Left lobe of liver (tissue), 2 donors: ENCODE data around the gene PRR32. TPM values are rescaled to one million over a fixed set of nuclear protein-coding genes. Genes with fewer than 3 reads are reported as not detected.
"Not testable (repeated sequence)": the region's sequence is repeated elsewhere in the genome, so short reads cannot be mapped to it uniquely, and the experiment has no call there.

Experiments used
- ATAC-seq: fragments of 200-7000 bp; cut with Tn5 transposase; one replicate; pipeline ENCODE4 v1.9.1; 2020; ENCODE audit warnings: mild to moderate bottlenecking, moderate library complexity
- DNase-seq: peaks from one replicate; pipeline ENCODE4 v3.0.0-alpha.2; 2020; ENCODE audit warnings: low spot score
- total RNA-seq: library from RNA; stranded (reverse); gene quantifications from one replicate; pipeline ENCODE4 v1.2.1, GENCODE V29; 2021
- donor health status: DM: no; HTN: no; CAD: no; lungs with moderate emphysema.
- donor health status: DM: no; HTN: yes; CAD: no.

Gene PRR32
- not detected for total RNA-seq

GRCh38 chrX:126819429-126819828, at the start of gene PRR32:
PRR32 (plus strand) TSS chrX:126819729; CDS start chrX:126819844, 115 bp downstream.
- ATAC-seq (no peak), DNase-seq (no peak)

GRCh38 chrX:126770179-126770578, 49.4 kb upstream of the PRR32 start:
- DNase-seq: no peak
- peak; percentile 83 for ATAC-seq

GRCh38 chrX:126785539-126785938, 34.0 kb upstream of the PRR32 start:
- DNase-seq (no peak), ATAC-seq (no peak)

- ATAC-seq (no peak), DNase-seq (no peak)
Measured at GRCh38 chrX:126799059-126799458, 20.5 kb upstream of the PRR32 start.

GRCh38 chrX:126806784-126807183, 12.7 kb upstream of the PRR32 start:
- DNase-seq, ATAC-seq: not testable (repeated sequence)

- ATAC-seq (no peak), DNase-seq (no peak)
Measured at GRCh38 chrX:126815806-126816205, 3.7 kb upstream of the PRR32 start.

GRCh38 chrX:126820700-126821420, 1.3 kb downstream of the PRR32 start:
- no peak for ATAC-seq
- DNase-seq: no peak

- no peak for DNase-seq
- no peak for ATAC-seq
Measured at GRCh38 chrX:126824338-126825007, 4.9 kb downstream of the PRR32 start.

- no peak for ATAC-seq
Measured at GRCh38 chrX:126825566-126826193, 6.2 kb downstream of the PRR32 start.

GRCh38 chrX:126836186-126836585, 16.7 kb downstream of the PRR32 start:
- no peak for DNase-seq
- no peak for ATAC-seq

More at GRCh38 chrX:126825566-126826193, 6.2 kb downstream of the PRR32 start:
- no peak for DNase-seq

- ATAC-seq (no peak), DNase-seq (no peak)
Measured at GRCh38 chrX:126847143-126847542, 27.6 kb downstream of the PRR32 start.

- DNase-seq: no peak
- ATAC-seq: no peak
Measured at GRCh38 chrX:126855839-126856524, 36.5 kb downstream of the PRR32 start.
